HPDE6-E6E7 (cell line): ENCODE data around the gene RAD51B.
"Not testable (repeated sequence)": the region's sequence is repeated elsewhere in the genome, so short reads cannot be mapped to it uniquely, and the experiment has no call there.

ENCODE experiments used
- DNase-seq: peaks from one replicate; pipeline ENCODE4 v3.0.0; 2011; ENCODE audit warnings: missing footprints; ENCODE audit errors: extremely low spot score

Gene RAD51B

GRCh38 chr14:67819563-67820421, at the start of gene RAD51B:
RAD51B (plus strand) TSS chr14:67819779.
- DNase-seq, result peak; percentile 93

GRCh38 chr14:67773844-67774377, 45.7 kb upstream of the RAD51B start:
- DNase-seq, result no peak

- no peak for DNase-seq
These were observed 42.8 kb upstream of the RAD51B start for GRCh38 chr14:67776653-67777322.

- no peak for DNase-seq
These were observed 40.8 kb upstream of the RAD51B start for GRCh38 chr14:67778792-67779191.

GRCh38 chr14:67782090-67782489, 37.5 kb upstream of the RAD51B start:
- DNase-seq, result no peak

GRCh38 chr14:67784244-67784823, 35.2 kb upstream of the RAD51B start:
- DNase-seq, result no peak

- DNase-seq, result no peak
These were observed 34.1 kb upstream of the RAD51B start for GRCh38 chr14:67785270-67786109.

- DNase-seq, result no peak
These were observed 31.9 kb upstream of the RAD51B start for GRCh38 chr14:67787673-67788072.

- DNase-seq, result no peak
These were observed 20.8 kb upstream of the RAD51B start for GRCh38 chr14:67798731-67799130.

- DNase-seq, result no peak
These were observed 18.8 kb upstream of the RAD51B start for GRCh38 chr14:67800743-67801142.

- no peak for DNase-seq
These were observed 13.3 kb upstream of the RAD51B start for GRCh38 chr14:67806246-67806645.

GRCh38 chr14:67814821-67815220, 4.8 kb upstream of the RAD51B start:
- no peak for DNase-seq

GRCh38 chr14:67815573-67816225, 3.9 kb upstream of the RAD51B start:
- DNase-seq, result no peak

- peak; percentile 99 for DNase-seq
These were observed 3.1 kb upstream of the RAD51B start, which contains the start of gene ZFYVE26 for GRCh38 chr14:67816326-67817002. ZFYVE26 (minus strand) TSS chr14:67816590; CDS start chr14:67815963, 627 bp downstream.

GRCh38 chr14:67817750-67818438, 1.7 kb upstream of the RAD51B start:
- DNase-seq, result no peak

GRCh38 chr14:67818476-67818875, 1.1 kb upstream of the RAD51B start:
- not testable (repeated sequence) for DNase-seq

GRCh38 chr14:67820428-67820971, 921 bp downstream of the RAD51B start:
- no peak for DNase-seq

- no peak for DNase-seq
These were observed 1.5 kb downstream of the RAD51B start for GRCh38 chr14:67821121-67821520.

- no peak for DNase-seq
These were observed 11.5 kb downstream of the RAD51B start for GRCh38 chr14:67831113-67831512.
